Measurements from ENCODE around the gene GAK.
"Not testable (repeated sequence)": the region's sequence is repeated elsewhere in the genome, so short reads cannot be mapped to it uniquely, and the experiment has no call there.

GAK gene

GRCh38 chr4:951186-951585 is 19.1 kb upstream of the GAK start:
- no peaks in the 10 kb centered on the region for H3K4me1 Mint-ChIP-seq
- no peaks in the 10 kb centered on the region for H3K36me3 Mint-ChIP-seq
- H3K27ac Mint-ChIP-seq, result no peak overlapping the region
- CTCF ChIA-PET, result no interaction called here
- no peak for DNase-seq
- H3K27me3 Mint-ChIP-seq, result peaks cover 10% of the 10 kb centered on the region
- no peak overlapping the region for H3K4me3 Mint-ChIP-seq
- no peaks in the 10 kb centered on the region for H3K9me3 Mint-ChIP-seq

GRCh38 chr4:950136-951020 is 18.3 kb upstream of the GAK start:
- no peak for DNase-seq
- no peak overlapping the region for H3K27ac Mint-ChIP-seq
- CTCF ChIA-PET, result no interaction called here
- no peaks in the 10 kb centered on the region for H3K9me3 Mint-ChIP-seq
- no peaks in the 10 kb centered on the region for H3K36me3 Mint-ChIP-seq
- H3K27me3 Mint-ChIP-seq, result peaks cover 18% of the 10 kb centered on the region
- H3K4me3 Mint-ChIP-seq, result no peak overlapping the region
- H3K4me1 Mint-ChIP-seq, result no peaks in the 10 kb centered on the region

- H3K4me1 Mint-ChIP-seq, result no peaks in the 10 kb centered on the region
- no peaks in the 10 kb centered on the region for H3K36me3 Mint-ChIP-seq
- no peak for DNase-seq
- no peak overlapping the region for H3K4me3 Mint-ChIP-seq
- no peaks in the 10 kb centered on the region for H3K9me3 Mint-ChIP-seq
- H3K27me3 Mint-ChIP-seq, result peaks cover 18% of the 10 kb centered on the region
- H3K27ac Mint-ChIP-seq, result no peak overlapping the region
- CTCF ChIA-PET, result no interaction called here
Measured at GRCh38 chr4:949656-950055, 17.5 kb upstream of the GAK start.

- Mint-ChIP-seq H3K27ac (no peak overlapping the region), H3K4me3 (no peak overlapping the region), H3K27me3 (peaks cover 18% of the 10 kb centered on the region), H3K36me3 (no peaks in the 10 kb centered on the region), H3K4me1 (no peaks in the 10 kb centered on the region), H3K9me3 (no peaks in the 10 kb centered on the region)
- DNase-seq, result no peak
- CTCF ChIA-PET, result no interaction called here
Measured at GRCh38 chr4:948936-949300, 16.8 kb upstream of the GAK start.

- peaks cover 18% of the 10 kb centered on the region for H3K27me3 Mint-ChIP-seq
- no peak overlapping the region for H3K27ac Mint-ChIP-seq
- no peak overlapping the region for H3K4me3 Mint-ChIP-seq
- no peaks in the 10 kb centered on the region for H3K9me3 Mint-ChIP-seq
- H3K36me3 Mint-ChIP-seq, result no peaks in the 10 kb centered on the region
- CTCF ChIA-PET, result no interaction called here
- peak; percentile 10 for DNase-seq
- H3K4me1 Mint-ChIP-seq, result no peaks in the 10 kb centered on the region
Measured at GRCh38 chr4:948101-948935, 16.2 kb upstream of the GAK start.

GRCh38 chr4:947491-947971 is 15.4 kb upstream of the GAK start:
- Mint-ChIP-seq H3K4me1 (no peaks in the 10 kb centered on the region), H3K9me3 (no peaks in the 10 kb centered on the region), H3K4me3 (no peak overlapping the region), H3K36me3 (no peaks in the 10 kb centered on the region), H3K27ac (no peak overlapping the region), H3K27me3 (peaks cover 18% of the 10 kb centered on the region)
- peak; percentile 11 for DNase-seq
- CTCF ChIA-PET, result no interaction called here

GRCh38 chr4:946517-947471 is 14.7 kb upstream of the GAK start:
- Mint-ChIP-seq H3K9me3 (no peaks in the 10 kb centered on the region), H3K4me1 (no peaks in the 10 kb centered on the region), H3K4me3 (no peak overlapping the region), H3K36me3 (no peaks in the 10 kb centered on the region), H3K27ac (no peak overlapping the region), H3K27me3 (peaks cover 18% of the 10 kb centered on the region)
- peak; percentile 10 for DNase-seq
- CTCF ChIA-PET, result no interaction called here

GRCh38 chr4:946103-946450 is 14.0 kb upstream of the GAK start:
- no peaks in the 10 kb centered on the region for H3K9me3 Mint-ChIP-seq
- peaks cover 18% of the 10 kb centered on the region for H3K27me3 Mint-ChIP-seq
- CTCF ChIA-PET, result no interaction called here
- H3K36me3 Mint-ChIP-seq, result no peaks in the 10 kb centered on the region
- H3K4me3 Mint-ChIP-seq, result no peak overlapping the region
- no peak overlapping the region for H3K27ac Mint-ChIP-seq
- DNase-seq, result no peak
- H3K4me1 Mint-ChIP-seq, result no peaks in the 10 kb centered on the region

GRCh38 chr4:945274-946102 is 13.4 kb upstream of the GAK start:
- CTCF ChIA-PET, result no interaction called here
- Mint-ChIP-seq H3K4me3 (no peak overlapping the region), H3K36me3 (no peaks in the 10 kb centered on the region), H3K4me1 (no peaks in the 10 kb centered on the region), H3K9me3 (no peaks in the 10 kb centered on the region), H3K27me3 (peaks cover 18% of the 10 kb centered on the region), H3K27ac (peak overlapping the region; percentile 16)
- DNase-seq, result no peak

GRCh38 chr4:939508-939907 is 7.4 kb upstream of the GAK start:
- H3K9me3 Mint-ChIP-seq, H3K4me1 Mint-ChIP-seq, H3K27me3 Mint-ChIP-seq, CTCF ChIA-PET, H3K4me3 Mint-ChIP-seq, H3K27ac Mint-ChIP-seq, DNase-seq, H3K36me3 Mint-ChIP-seq: not testable (repeated sequence)

- DNase-seq, result no peak
- CTCF ChIA-PET, result interaction anchor here (1.2 to 1.4 kb wide), 2 partner anchors 52 to 190 kb away, joined by 3 to 4 read pairs; no protein-coding TSS in a partner anchor
- H3K4me1 Mint-ChIP-seq, result peaks cover 43% of the 10 kb centered on the region
- peak overlapping the region; percentile 96 for H3K4me3 Mint-ChIP-seq
- peaks cover 10% of the 10 kb centered on the region for H3K36me3 Mint-ChIP-seq
- no peaks in the 10 kb centered on the region for H3K27me3 Mint-ChIP-seq
- peak overlapping the region; percentile 96 for H3K27ac Mint-ChIP-seq
- H3K9me3 Mint-ChIP-seq, result no peaks in the 10 kb centered on the region
Measured at GRCh38 chr4:932713-933070, 576 bp upstream of the GAK start.

GRCh38 chr4:931194-931959 is 739 bp downstream of the GAK start:
- Mint-ChIP-seq H3K36me3 (peaks cover 10% of the 10 kb centered on the region), H3K4me1 (peaks cover 43% of the 10 kb centered on the region), H3K27me3 (no peaks in the 10 kb centered on the region), H3K27ac (peak overlapping the region; percentile 96), H3K9me3 (no peaks in the 10 kb centered on the region), H3K4me3 (peak overlapping the region; percentile 96)
- peak; percentile 42 for DNase-seq
- CTCF ChIA-PET, result interaction anchor here (1.2 to 1.4 kb wide), 3 partner anchors 51 to 189 kb away, joined by 3 to 8 read pairs (median 4); no protein-coding TSS in a partner anchor

- H3K36me3 Mint-ChIP-seq, result peaks cover 13% of the 10 kb centered on the region
- peak overlapping the region; percentile 96 for H3K27ac Mint-ChIP-seq
- H3K27me3 Mint-ChIP-seq, result no peaks in the 10 kb centered on the region
- CTCF ChIA-PET, result interaction anchor here (1.3 kb wide), 1 partner anchor 188 kb away, joined by 8 read pairs; no protein-coding TSS in a partner anchor
- peak overlapping the region; percentile 96 for H3K4me3 Mint-ChIP-seq
- H3K9me3 Mint-ChIP-seq, result no peaks in the 10 kb centered on the region
- DNase-seq, result no peak
- peaks cover 46% of the 10 kb centered on the region for H3K4me1 Mint-ChIP-seq
Measured at GRCh38 chr4:930827-931193, 1.3 kb downstream of the GAK start.
